GM06990 (cell line): ENCODE data around the gene ACER1.

Experiments
- DNase-seq: peaks from one replicate; pipeline ENCODE4 v3.0.0-alpha.2; 2011; ENCODE audit not compliant: insufficient read length; ENCODE audit errors: extremely low read depth
- H3K27me3 ChIP-seq: replicated peaks from 2 replicates; pipeline ENCODE4 v1.6.0; 2011; ENCODE audit warnings: low read length; ENCODE audit not compliant: control insufficient read depth, insufficient read depth
- H3K36me3 ChIP-seq: 2 replicates; pipeline ENCODE4 v1.5.1; 2011; ENCODE audit warnings: low read length; ENCODE audit not compliant: control insufficient read depth, insufficient read depth
- H3K4me3 ChIP-seq: replicated peaks from 2 replicates; pipeline ENCODE4 v1.5.1; 2011; ENCODE audit warnings: low read depth, mild to moderate bottlenecking, control low read depth, low read length
- CTCF ChIP-seq: IDR thresholded peaks from 2 replicates; pipeline ENCODE4 v1.5.1; 2011; ENCODE audit warnings: low read length, control low read depth, mild to moderate bottlenecking, inconsistent platforms; ENCODE audit not compliant: insufficient read depth, poor library complexity, severe bottlenecking

ACER1 gene

GRCh38 chr19:6271251-6271650 lies 62.2 kb downstream of the ACER1 start:
- H3K36me3 ChIP-seq = peaks cover 28% of the 10 kb centered on the region
- no peaks in the 10 kb centered on the region for H3K27me3 ChIP-seq
- no peak overlapping the region for H3K4me3 ChIP-seq
- TF ChIP-seq CTCF = no peak
- no peak for DNase-seq

DNA sequence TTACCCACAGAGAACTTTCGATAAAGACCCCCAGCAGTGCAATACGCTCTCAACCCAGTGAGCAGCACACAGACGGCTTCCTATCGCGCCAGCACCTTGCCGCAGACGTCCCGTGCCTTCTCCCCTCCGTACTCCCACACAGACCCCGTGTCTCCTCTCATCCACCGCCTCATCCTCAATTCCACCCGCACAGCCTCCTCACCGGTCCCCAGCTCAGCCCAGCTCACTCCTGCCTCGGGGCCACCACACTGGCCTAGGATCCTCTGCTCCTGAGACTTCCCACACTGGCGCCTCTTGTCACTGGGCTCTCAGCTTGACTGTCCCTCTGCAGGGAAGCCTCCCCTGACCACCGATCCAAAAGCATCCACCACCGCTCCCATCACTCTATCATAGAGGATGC lies 62.6 kb downstream of the ACER1 start:
- Histone ChIP-seq H3K27me3 (no peaks in the 10 kb centered on the region), H3K36me3 (peaks cover 25% of the 10 kb centered on the region), H3K4me3 (no peak overlapping the region)
- no peak for DNase-seq
- TF ChIP-seq CTCF = no peak

DNA sequence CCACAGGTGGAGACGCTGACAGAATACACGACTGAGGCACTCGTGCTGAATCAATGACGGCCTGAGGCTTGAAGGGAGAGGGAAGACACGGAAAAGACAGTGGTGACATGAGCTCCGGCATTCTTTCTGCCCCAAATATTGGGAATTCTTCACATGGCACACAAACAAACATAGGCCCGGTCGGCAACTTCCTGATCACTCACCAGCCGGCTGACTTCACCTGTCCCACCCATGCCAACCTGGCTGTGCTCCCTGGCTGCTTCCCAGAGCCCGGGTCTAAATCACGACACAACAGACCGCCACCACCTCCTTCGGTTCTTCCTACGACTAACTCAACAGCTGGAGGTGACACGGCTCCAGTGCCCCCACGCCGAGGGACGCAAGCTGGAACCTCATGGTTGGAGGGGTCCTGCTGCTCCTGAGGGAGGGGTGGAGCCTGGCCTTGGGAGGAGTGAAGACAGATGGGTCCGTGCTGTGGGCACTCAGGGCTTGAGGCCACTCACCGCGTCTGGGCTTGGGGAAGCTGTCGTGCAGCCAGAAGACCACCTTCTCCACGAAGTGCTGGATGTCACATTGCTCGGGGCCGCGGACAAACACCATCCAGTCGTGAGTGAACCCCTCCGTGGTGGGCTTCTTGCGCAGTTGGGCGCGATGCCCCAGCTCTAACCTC lies 63.2 kb downstream of the ACER1 start:
- no peak for TF ChIP-seq CTCF
- Histone ChIP-seq H3K36me3 (peaks cover 25% of the 10 kb centered on the region), H3K27me3 (no peaks in the 10 kb centered on the region), H3K4me3 (no peak overlapping the region)
- DNase-seq = no peak

DNA sequence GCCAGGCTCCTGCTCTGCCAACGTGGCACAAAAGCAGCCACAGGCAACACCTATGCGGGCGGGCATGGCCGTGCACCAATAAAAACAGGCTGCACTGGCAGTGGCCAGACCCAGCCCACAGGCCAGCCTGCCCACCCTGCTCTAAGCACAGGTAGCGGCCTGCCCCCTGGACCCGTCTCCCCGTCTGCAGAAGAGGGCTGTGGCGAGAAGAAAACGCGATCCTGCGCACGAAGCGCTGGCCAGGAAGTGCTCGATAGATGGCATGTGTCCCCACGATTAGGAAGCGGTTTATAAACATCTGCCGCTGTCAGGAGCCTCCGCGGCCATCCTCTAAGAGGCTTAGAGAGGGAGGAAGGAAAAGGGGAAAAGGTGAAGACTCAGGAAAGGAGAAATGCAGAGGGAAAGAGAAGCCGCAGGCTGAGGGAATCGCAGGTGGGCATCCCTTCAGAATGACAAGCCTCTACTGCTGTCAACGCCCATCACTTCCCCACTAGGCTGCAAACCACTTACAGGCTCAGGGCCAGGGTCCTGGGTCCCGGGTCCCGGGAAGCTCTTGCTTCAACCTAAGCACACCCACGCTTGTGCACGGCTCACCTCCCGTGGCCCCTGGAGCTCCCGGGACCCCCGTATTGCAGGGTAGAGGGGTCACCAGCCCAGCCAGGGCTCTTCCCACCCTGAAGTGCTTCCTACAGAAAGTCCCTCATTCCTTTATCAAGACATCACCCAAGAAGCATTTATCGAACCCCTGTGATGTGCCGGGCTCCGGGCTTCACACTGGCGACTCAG lies 64.1 kb downstream of the ACER1 start:
- Histone ChIP-seq H3K27me3 (no peaks in the 10 kb centered on the region), H3K4me3 (no peak overlapping the region), H3K36me3 (peaks cover 23% of the 10 kb centered on the region)
- no peak for DNase-seq
- no peak for TF ChIP-seq CTCF

DNA sequence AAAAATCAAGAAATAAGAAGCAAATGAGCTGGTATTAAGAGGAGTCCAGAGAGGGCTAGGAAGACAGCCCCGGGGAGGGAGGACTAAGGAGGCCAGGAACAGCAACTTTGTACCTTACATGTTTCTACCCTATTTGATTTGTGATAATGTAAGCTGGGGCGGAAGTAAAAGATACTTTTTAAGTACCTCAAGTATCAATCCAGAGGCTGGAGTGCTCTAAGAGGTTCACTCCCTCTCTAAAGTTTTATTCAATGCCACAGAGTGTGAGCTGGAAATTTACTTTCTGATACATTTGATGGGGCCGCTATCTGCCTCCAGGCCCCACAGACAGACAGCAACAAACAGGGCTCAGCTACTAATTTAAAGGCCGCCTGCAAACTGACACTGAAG lies 65.0 kb downstream of the ACER1 start:
- H3K36me3 ChIP-seq = peaks cover 25% of the 10 kb centered on the region
- TF ChIP-seq CTCF = no peak

More for the DNA sequence above, 65.0 kb downstream of the ACER1 start:
- Histone ChIP-seq H3K4me3 (no peak overlapping the region), H3K27me3 (no peaks in the 10 kb centered on the region)
- DNase-seq = no peak
